DOHH2 (cell line): ENCODE data around the gene ABLIM2.
A peak's percentile ranks its signal among the peaks of the same experiment; 100 is the strongest.

Source experiments
- H3F3A ChIP-seq: fragments of 200-600 bp; sonication (generic), shearing (Covaris generic); 2 replicates; pipeline ENCODE4 v1.6.0; 2016; ENCODE audit warnings: antibody characterized with exemption, mild to moderate bottlenecking; ENCODE audit not compliant: control insufficient read depth, insufficient read depth
- H3K27ac ChIP-seq: fragments of 200-600 bp; sonication (generic); 2 replicates; pipeline ENCODE4 v1.5.1; 2014; ENCODE audit warnings: low read depth, mild to moderate bottlenecking, low read length, moderate library complexity
- H3K27me3 ChIP-seq: fragments of 200-600 bp; sonication (generic); 2 replicates; pipeline ENCODE4 v1.6.1; 2014; ENCODE audit warnings: mild to moderate bottlenecking, low read length, mixed read lengths; ENCODE audit not compliant: control insufficient read depth
- H3K36me3 ChIP-seq: fragments of 200-600 bp; sonication (generic); 2 replicates; pipeline ENCODE4 v1.6.1; 2014; ENCODE audit warnings: mild to moderate bottlenecking, low read length, moderate library complexity, mixed read lengths; ENCODE audit not compliant: control insufficient read depth
- H3K4me1 ChIP-seq: fragments of 200-600 bp; sonication (generic); 2 replicates; pipeline ENCODE4 v1.6.1; 2014; ENCODE audit warnings: mild to moderate bottlenecking, low read length, mixed read lengths; ENCODE audit not compliant: control insufficient read depth
- H3K4me2 ChIP-seq: fragments of 200-600 bp; sonication (generic); 2 replicates; pipeline ENCODE4 v1.6.0; 2014; ENCODE audit warnings: mild to moderate bottlenecking, low read length, moderate library complexity
- H3K4me3 ChIP-seq: fragments of 200-600 bp; sonication (generic); 2 replicates; pipeline ENCODE4 v1.5.1; 2014; ENCODE audit warnings: mild to moderate bottlenecking, low read length, mixed read lengths
- H3K79me2 ChIP-seq: fragments of 200-600 bp; sonication (generic); 2 replicates; pipeline ENCODE4 v1.6.1; 2014; ENCODE audit warnings: mild to moderate bottlenecking, low read length, mixed read lengths; ENCODE audit not compliant: control insufficient read depth
- H3K9me2 ChIP-seq: fragments of 200-600 bp; sonication (generic); replicated peaks from 2 replicates; pipeline ENCODE4 v1.6.1; 2014; ENCODE audit warnings: mild to moderate bottlenecking, low read length, mixed read lengths; ENCODE audit not compliant: control insufficient read depth
- H3K9me3 ChIP-seq: fragments of 200-600 bp; sonication (generic); 2 replicates; pipeline ENCODE4 v1.6.1; 2014; ENCODE audit warnings: antibody characterized with exemption, low read length, mixed read lengths; ENCODE audit not compliant: control insufficient read depth, insufficient read depth
- H4K20me1 ChIP-seq: fragments of 200-600 bp; sonication (generic); 2 replicates; pipeline ENCODE4 v1.6.0; 2014; ENCODE audit warnings: low read depth, mild to moderate bottlenecking, antibody characterized with exemption, low read length, moderate library complexity; ENCODE audit not compliant: control insufficient read depth, insufficient read depth
- EZH2phosphoT487 ChIP-seq: fragments of 200-600 bp; sonication (generic); IDR thresholded peaks from 2 replicates; pipeline ENCODE4 v1.6.1; 2017; ENCODE audit warnings: borderline replicate concordance, mild to moderate bottlenecking, antibody characterized with exemption, low read length, moderate library complexity, mixed read lengths
- TF ChIP-seq, protein P1 (sequence below): fragments of 200-600 bp; sonication (generic); IDR thresholded peaks from one replicate; pipeline ENCODE4 v1.5.1; 2014; ENCODE audit warnings: antibody characterized with exemption, mild to moderate bottlenecking, low read depth, low read length; ENCODE audit not compliant: poor library complexity, severe bottlenecking

The ABLIM2 gene

DNA sequence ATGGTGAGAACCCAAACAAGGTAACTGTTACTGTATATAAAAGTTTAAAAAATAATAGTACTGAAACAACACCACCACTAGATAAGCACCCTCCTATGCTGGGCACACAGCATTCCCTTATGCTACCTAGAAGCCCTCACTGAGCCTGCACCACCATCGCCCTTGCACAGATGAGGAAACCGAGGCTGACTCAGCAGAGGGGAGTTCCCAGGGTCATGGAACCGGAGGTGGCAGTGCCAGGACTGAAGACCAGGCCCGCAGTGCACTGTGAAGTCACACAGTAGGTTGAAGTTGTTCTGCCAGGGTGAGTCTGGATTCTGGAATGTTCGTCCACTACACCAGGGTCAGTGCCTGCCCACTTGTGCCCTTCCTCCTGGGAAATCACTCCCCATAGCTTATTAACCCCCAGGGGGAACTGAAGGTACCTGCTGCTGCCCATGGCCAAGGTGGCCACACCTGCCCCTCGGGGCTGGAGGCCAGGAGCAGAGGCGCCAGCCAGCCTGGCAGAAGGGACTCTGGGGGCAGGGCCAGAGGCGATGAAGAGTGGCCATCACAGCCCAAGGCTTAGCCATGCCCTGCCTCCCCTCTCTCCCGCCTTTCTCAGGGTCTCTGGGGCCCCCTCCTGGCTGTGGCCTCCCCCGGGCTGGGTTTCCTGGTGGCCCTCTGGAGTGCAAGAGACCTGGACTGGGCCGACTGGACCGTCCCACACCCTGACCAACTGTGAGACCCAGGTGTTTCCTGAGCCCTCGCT, 15.1 kb upstream of the ABLIM2 start:
- H3F3A ChIP-seq = 0 out of 2 replicates have a peak, but pooled peaks cover 4% of the 10 kb centered on the region
- no peak overlapping the region for H3K27ac ChIP-seq
- no peaks in the 10 kb centered on the region for H3K27me3 ChIP-seq
- H3K9me3 ChIP-seq = peaks cover 4% of the 10 kb centered on the region
- H3K79me2 ChIP-seq = no peaks in the 10 kb centered on the region
- H3K9me2 ChIP-seq = no peaks in the 10 kb centered on the region
- no peak overlapping the region for H3K4me2 ChIP-seq
- H3K4me3 ChIP-seq = no peak overlapping the region
- H3K36me3 ChIP-seq = no peaks in the 10 kb centered on the region
- peaks cover 59% of the 10 kb centered on the region for H3K4me1 ChIP-seq
- H4K20me1 ChIP-seq = no peaks in the 10 kb centered on the region
- TF ChIP-seq EZH2phosphoT487 = no peak
- TF ChIP-seq, protein P1, sequence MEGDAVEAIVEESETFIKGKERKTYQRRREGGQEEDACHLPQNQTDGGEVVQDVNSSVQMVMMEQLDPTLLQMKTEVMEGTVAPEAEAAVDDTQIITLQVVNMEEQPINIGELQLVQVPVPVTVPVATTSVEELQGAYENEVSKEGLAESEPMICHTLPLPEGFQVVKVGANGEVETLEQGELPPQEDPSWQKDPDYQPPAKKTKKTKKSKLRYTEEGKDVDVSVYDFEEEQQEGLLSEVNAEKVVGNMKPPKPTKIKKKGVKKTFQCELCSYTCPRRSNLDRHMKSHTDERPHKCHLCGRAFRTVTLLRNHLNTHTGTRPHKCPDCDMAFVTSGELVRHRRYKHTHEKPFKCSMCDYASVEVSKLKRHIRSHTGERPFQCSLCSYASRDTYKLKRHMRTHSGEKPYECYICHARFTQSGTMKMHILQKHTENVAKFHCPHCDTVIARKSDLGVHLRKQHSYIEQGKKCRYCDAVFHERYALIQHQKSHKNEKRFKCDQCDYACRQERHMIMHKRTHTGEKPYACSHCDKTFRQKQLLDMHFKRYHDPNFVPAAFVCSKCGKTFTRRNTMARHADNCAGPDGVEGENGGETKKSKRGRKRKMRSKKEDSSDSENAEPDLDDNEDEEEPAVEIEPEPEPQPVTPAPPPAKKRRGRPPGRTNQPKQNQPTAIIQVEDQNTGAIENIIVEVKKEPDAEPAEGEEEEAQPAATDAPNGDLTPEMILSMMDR = peak; percentile 19

DNA sequence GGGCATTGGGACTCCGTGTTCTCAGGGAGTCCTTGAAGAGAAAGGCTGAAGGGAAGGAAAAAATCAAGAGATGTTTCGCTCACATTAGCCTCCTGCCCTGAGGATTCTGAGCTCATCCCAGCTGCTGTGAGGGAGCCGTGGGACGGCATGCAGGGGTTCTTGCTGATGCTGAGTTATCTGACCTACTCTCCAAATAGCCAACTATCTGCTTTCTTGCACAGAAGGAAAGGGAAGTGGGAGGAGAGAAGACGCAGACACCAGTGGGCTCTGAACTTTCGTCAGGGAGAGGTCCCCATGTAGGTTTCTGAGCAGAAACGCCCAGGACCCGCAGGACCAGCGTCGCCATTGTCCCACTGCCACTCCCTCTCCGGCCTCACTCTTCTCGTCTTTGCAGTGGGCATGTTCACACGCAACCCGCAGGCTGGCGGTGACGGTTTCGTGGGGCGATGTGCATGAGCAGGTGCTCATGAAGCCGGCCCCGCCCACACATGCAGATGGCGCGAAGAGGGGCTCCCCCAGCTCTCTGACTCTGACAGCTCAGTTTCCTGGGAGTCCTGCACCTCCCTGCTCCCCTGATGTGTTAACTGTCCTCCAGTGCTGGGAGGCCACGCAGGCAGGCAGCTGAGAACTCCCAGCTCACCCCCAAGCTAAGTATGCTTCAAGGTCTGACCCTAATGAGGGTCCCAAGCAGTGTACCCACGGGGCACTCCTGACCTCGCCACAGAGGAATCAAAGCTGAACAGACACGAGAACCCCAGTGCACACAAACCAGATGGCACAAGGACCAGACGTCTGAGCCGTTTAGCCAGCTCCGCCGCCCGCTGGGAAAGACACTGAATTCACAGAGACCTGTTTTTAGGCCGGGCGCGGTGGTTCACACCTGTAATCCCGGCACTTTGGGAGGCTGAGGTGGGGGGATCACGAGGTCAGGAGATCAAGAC, 13.6 kb upstream of the ABLIM2 start:
- TF ChIP-seq EZH2phosphoT487 = no peak
- TF ChIP-seq, protein P1 = no peak
- H3K27me3 ChIP-seq = no peaks in the 10 kb centered on the region
- 0 out of 2 replicates have a peak, but pooled peaks cover 4% of the 10 kb centered on the region for H3F3A ChIP-seq
- no peak overlapping the region; the same call in 1 of the 2 replicates for H3K27ac ChIP-seq
- H3K4me2 ChIP-seq = peak overlapping the region; percentile 62
- peak overlapping the region; percentile 54 for H3K4me3 ChIP-seq
- H3K79me2 ChIP-seq = no peaks in the 10 kb centered on the region
- peaks cover 65% of the 10 kb centered on the region for H3K4me1 ChIP-seq
- no peaks in the 10 kb centered on the region for H3K9me2 ChIP-seq
- H3K9me3 ChIP-seq = peaks cover 9% of the 10 kb centered on the region
- no peaks in the 10 kb centered on the region for H3K36me3 ChIP-seq
- no peaks in the 10 kb centered on the region for H4K20me1 ChIP-seq

DNA sequence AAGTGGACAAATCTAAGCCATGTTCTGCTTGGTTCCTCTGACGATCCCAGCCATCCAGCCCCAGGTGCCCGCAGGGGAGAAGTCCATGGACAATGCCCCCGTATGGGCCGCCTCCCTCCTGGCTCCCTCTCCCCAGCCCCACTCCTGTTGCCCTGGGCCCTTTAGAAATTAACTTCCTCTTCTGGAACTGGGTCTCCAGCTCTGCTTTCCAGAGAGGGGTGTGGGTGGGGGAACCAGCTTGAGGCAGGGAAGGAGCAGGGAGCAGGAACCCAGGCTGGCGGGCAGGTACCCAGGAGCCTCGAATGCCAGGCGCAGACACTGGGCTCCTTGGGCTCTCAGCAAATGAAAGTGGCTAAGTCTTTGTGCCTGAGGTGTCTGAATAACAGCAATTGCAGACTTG, 12.7 kb upstream of the ABLIM2 start:
- H3K4me1 ChIP-seq = peaks cover 59% of the 10 kb centered on the region

More for the DNA sequence above, 12.7 kb upstream of the ABLIM2 start:
- H3K4me2 ChIP-seq = peak overlapping the region; percentile 62; the same call in 1 of the 2 replicates
- H3K36me3 ChIP-seq = no peaks in the 10 kb centered on the region
- H3K27me3 ChIP-seq = no peaks in the 10 kb centered on the region
- H3K79me2 ChIP-seq = no peaks in the 10 kb centered on the region
- H3K27ac ChIP-seq = no peak overlapping the region
- no peak for TF ChIP-seq EZH2phosphoT487
- TF ChIP-seq, protein P1 = no peak
- no peaks in the 10 kb centered on the region for H3K9me2 ChIP-seq
- 0 out of 2 replicates have a peak, but pooled peaks cover 4% of the 10 kb centered on the region for H3F3A ChIP-seq
- H4K20me1 ChIP-seq = no peaks in the 10 kb centered on the region
- peaks cover 13% of the 10 kb centered on the region for H3K9me3 ChIP-seq
- no peak overlapping the region for H3K4me3 ChIP-seq
